Measurements from ENCODE around the gene C1QBP.

DNA sequence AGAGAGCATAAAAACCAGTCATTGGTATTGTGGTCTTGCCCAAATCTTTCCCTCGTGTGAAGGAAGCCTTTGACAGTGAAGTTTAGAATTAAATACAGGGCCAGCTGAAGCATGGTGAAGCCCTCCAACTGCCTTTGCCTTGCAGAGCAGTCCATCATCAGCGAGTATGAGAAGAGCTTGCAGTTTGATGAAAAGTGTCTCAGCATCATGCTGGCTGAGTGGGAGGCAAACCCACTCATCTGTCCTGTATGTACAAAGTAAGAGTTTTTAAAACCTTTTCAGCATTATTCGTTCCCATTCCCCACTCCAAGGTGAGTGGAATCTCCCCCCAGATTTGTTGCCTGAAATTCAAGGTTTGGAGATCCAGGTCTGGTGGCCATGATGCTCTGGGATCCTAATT, 13.1 kb downstream of the C1QBP start:
- TF ChIP-seq CTCF (IDR thresholded peaks at IDR 0.05; ENCODE audit: low read depth, low read length), result no peak
- no peak for TF ChIP-seq EZH2phosphoT487 (IDR thresholded peaks at IDR 0.05; ENCODE audit: low read depth)

Data from OCI-LY3 (cell line).